Hematopoietic multipotent progenitor cell (in vitro differentiated cells): ENCODE results near the gene ZCCHC7. TPM values are rescaled to one million over a fixed set of nuclear protein-coding genes. Genes with fewer than 3 reads are reported as not detected.
"Not testable (repeated sequence)": the region's sequence is repeated elsewhere in the genome, so short reads cannot be mapped to it uniquely, and the experiment has no call there.

Experiments used
- DNase-seq, 3 donors: peaks; one replicate each; pipeline ENCODE4 v3.0.0-alpha.2; 2011 to 2015; ENCODE audit warnings: low read depth in 2 of 3, low spot score in 2 of 3
- total RNA-seq: library from RNA; depleted of rRNA; stranded (reverse); fragments of >200 nt; gene quantifications from one replicate; pipeline ENCODE4 v1.2.3, GENCODE V29; 2012

ZCCHC7 gene
- total RNA-seq, 1 donor: 20.2 TPM

DNA sequence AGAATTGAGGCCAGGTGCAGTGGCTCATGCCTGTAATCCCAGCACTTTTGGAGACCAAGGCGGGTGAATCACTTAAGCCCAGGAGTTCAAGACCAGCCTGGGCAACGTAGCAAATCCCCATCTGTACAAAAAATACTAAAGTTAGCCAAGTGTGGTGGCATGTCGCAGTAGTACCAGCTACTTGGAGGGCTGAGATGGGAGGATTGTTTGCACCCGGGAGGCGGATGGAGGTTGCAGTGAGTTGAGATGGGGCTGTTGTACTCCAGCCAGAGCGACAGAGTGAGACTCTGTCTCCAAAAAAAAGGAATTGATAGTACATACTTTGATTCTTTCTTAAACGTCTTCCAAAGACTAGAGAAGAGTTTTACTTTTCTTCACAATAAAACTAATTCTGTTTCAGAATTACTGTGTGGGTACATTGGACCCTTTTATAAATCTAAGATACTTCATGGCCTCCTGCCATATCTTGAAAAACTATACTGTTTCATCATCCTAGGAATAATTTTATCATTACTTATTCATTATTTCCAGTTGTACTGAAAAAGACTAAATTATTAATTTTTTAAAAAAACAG lies 170.1 kb downstream of the ZCCHC7 start:
- no peak for DNase-seq

DNA sequence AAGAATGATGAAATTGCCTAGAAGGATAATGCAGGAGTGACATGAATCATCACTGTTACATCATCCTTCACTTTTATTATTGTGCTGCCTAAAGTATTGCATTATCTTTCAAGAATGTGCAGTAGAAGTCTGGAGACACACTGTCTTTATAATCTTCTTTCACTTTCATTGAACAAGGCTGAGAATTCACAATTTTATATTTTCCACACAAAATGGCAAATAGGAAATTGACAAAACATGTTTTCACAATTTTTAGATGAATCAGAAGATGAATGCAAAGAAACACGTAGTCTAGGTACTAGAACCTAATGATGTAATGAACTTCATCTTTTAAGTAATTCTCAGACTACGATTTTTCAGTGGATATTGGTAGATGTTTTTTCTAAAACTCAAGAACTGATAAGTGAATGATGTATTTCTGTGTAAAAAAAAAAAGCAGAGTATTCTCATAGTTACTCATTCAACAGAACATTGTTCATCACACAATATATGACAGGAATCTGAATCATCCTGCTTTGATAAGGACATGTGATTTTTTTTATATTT lies 170.6 kb downstream of the ZCCHC7 start:
- DNase-seq: no peak

DNA sequence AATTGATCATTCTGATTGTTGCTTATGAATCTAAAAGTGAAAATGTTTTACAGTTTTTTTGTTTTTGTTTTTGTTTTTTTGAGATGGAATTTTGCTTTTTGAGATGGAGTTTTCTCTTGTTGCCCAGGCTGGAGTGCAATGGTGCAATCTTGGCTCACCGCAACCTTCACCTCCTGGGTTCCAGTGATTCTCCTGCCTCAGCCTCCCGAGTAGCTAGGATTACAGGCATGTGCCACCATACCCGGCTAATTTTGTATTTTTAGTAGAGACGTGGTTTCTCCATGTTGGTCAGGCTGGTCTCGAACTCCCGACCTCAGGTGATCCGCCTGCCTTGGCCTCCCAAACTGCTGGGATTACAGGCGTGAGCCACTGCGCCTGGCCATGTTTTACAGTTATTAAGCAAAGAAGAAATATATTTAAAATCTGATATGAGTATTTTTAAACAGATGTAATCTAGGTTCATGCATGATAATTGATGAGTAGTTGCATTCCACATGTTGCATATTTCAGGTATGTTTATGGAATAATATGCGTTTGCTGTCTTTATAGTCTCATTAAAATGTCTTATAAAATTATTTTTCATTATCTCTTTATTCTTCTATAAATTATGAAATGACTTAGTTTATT lies 171.4 kb downstream of the ZCCHC7 start:
- DNase-seq: not testable (repeated sequence)

DNA sequence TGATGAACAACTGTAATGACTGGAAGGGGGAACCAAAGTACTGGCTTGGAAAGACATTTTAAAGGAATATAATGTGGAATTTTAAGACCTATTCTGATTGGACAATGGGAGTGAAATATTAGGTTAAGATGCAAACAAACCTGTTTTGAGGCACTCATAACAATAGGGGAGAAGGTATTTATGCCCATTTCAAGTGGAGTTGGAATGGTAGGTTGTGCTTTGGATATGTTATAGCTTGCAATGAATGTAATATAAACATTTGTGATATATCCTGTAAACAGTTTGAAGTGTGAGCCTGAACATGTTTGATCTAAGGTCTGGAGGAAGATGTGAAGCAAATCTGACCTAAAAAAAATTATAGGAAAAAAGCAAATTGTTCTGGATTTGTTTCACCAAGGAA lies 172.5 kb downstream of the ZCCHC7 start:
- no peak for DNase-seq

DNA sequence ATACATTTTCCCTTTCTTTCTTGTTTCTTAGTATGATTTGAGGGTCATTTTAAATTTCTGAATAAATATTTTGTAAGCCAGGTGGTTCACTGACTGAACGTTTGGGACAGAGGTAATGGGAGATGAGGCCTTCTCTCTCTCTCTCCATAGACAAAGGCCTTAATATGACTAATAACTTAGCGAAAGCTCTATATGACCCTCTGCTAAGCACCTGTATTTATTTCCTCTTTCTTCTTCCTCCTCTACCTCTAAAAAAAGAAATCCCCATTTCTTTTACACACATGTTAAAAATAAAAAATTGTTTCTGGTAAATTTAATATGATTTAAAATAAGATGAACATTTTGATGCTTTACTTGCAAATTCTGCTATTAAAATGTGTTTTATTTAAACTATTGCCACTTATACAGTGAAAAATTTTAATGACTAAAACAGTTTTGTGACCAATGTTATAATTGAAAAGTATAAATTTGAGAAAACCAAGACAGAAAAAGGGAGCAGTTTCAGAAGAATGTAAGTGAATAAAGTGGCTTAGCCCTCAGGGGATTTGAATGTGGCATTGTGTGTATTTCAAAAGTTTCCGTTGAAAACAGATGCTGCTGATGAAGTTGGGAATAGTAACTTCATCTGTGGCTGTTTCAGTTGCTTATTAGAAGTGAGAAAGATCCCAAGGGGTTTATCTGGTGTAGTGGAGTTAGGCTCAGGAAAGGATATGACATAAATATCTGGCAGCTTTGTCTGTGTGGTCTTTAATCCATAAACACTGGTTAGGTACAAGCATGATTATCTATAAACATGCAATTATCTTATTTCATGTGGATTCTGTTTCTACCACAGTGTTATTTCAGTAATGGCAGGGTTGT lies 173.5 kb downstream of the ZCCHC7 start:
- peak in 1 of 3 donors; percentile 7 for DNase-seq

DNA sequence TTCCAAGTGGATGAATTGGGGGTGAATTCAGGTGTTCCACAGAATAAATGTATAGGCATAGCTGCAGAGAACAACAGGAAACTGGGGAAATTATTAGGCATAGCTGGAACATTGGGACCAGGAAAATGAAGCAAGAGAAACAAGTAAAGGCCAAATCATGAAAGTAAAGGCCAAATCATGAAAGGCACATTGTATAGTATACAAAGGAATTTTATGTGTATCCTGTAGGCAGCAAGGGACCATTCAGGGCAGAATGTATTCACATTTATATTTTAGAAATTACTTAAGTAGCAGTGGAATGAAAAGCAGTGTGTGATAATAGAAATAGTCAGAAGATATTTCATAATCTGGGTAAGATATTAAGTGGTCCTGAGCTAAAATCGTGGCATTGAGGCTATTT lies 174.8 kb downstream of the ZCCHC7 start:
- DNase-seq: no peak

DNA sequence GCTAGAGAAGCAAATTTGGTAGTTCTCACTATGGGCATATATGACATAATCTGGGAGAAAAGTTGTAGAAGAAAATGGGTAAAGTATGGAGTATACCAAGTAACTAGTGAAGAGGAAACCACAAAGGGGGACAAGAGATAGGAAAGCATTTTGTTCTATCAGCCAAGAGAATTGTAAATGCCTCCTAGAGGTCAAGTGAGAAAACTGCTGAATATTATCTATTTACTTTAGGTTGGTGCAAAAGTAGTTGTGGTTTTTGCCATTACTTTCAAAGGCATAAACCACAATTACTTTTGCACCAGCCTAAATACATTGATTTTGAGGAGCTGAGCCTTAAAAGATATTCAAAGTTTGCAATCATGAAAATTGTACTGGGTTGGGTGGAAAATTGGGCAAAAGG lies 175.4 kb downstream of the ZCCHC7 start:
- DNase-seq: peak in 1 of 3 donors; percentile 21

DNA sequence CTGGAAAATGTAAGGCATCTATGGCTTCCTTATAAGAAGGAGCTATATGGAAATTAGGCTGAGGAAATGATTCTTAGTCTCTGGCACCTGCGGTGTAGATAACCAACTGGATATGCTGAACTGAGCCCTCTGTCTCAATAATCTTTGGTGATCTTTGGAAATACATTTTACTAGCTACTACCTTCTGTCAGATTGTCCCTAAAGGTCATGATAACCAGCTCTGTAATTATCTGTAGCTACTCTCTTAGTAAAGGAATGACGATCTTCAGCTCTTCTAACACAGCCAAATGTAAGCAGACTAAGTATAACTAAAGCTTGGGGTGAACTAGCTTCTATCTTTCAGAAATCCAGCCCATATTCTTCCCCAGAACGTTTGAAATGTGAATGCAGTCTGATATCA lies 177.2 kb downstream of the ZCCHC7 start:
- no peak for DNase-seq

DNA sequence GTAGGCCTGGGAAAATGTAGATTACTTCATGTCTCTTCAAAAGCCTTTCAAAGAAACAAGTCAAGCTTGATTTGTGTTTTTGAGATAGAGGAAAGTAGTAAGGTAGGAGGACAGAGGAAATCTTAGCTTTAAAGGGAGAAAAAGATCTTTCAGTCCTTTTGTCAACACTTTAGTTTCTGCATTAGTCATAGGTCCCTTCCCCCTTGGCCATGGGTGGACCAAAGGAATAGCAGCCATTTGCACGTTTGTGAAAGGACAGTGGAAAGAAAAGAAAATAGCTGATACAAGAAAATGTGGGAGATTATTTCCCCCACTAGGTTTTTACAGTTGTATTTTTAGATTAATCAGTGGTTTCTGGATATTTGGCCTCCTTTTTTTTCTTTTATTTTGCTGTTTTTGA lies 180.2 kb downstream of the ZCCHC7 start:
- no peak for DNase-seq

DNA sequence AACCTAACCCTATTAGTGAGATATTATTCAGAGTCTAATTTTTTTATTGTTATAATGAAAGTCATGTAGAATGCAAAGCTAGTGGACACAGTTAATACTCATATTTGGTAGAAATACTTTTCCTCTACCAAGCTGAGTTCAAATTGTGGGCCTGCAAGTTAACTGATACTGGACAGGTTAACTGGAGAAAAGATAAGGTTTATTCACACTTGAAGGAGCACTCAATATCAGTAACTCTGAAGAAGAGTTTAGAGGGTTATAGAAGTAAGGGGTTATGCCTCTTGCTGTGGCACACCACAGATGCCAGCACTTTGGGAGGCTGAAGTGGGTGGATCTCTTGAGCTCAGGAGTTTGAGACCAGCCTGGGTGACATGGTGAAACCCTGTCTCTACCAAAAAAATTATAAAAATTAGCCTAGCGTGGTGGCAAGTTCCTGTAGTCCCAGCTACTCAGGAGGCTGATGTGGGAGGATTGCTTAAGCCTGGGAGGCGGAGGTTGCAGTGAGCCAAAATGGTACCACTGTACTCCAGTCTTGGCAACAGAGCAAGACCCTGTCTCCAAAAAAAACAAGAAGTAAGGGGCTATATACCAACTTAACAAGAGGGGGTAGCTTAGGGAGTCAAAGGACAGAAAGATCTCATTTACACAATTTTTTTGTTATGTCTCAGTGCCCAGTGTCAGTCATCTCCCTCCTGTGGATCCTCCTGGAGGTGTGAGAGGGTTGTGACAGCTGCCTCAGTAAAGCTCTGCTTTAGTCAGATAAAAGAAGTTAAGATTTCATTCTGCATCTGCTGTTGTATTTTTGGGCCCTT lies 180.9 kb downstream of the ZCCHC7 start:
- peak in 1 of 3 donors; percentile 9 for DNase-seq

DNA sequence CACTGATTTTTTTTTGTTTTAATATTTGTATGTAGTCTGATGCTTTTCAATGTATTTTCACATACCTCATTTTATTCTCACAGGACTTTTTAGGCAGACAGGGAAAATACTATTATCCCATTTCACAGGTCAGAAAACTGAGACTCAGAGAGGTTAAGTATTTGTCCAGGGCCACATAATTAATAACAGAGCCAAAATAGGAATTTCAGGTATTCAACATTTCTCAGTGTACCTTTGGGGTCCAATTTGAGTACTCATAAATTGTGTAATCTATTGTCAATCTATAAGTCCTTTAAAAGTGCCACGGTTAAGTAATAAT lies 181.4 kb downstream of the ZCCHC7 start:
- DNase-seq: no peak

DNA sequence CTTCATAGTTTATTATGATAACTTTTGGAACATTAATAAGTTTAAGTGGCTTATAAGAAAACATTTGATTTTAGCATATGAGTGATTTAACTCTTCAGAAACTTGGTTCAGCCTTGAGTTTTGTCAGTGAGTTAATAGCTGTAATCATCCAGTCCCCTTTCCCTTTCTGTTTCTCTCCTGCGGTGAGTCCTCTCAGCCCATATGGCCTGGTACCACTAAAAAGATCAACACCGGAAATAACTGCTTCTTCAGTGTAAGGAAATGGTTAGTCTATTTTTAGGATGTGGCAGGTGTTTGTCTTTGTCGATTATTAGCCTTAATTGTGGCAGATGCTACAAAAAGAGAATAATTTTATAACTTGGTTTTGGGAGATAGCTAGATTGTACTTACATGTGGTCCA lies 181.9 kb downstream of the ZCCHC7 start:
- peak in 2 of 3 donors; percentile 43 to 79 for DNase-seq

DNA sequence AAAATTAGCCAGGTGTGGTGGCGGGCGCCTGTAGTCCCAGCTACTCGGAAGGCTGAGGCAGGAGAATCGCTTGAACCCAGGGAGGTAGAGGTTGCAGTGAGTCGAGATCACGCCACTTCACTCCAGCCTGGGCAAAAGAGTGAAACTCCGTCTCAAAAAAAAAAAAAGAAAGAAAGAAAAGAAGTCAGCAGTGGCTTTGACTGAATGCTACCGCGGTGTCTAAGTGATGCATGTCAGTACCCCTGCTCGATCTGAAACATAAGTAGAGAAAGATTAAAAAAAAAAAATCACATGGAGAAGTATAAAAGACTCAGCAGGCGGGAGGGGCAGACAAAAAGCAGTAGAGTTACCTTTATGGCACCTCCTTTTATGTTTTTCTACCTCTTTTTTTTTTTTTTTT lies 182.9 kb downstream of the ZCCHC7 start:
- DNase-seq: not testable (repeated sequence)

DNA sequence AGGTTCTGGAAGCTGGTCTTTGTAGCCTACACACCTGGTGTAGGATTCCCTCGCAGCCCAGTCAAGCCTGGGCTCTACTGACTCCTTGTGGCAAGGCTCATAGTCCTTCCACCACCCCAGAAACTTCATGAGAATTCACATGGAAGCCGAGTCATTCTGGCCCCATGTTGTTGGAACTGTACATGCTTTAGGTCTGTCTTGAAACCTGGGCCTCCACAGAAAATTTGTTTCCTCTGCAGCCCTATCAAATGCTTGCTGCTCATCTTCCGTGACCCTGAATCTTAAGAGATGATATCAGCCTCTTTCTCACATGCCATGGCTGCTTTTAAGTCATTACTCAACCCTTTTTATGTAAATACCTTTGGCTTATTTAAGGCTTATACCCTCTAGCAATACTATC lies 188.8 kb downstream of the ZCCHC7 start:
- DNase-seq: peak in 1 of 3 donors; percentile 29

DNA sequence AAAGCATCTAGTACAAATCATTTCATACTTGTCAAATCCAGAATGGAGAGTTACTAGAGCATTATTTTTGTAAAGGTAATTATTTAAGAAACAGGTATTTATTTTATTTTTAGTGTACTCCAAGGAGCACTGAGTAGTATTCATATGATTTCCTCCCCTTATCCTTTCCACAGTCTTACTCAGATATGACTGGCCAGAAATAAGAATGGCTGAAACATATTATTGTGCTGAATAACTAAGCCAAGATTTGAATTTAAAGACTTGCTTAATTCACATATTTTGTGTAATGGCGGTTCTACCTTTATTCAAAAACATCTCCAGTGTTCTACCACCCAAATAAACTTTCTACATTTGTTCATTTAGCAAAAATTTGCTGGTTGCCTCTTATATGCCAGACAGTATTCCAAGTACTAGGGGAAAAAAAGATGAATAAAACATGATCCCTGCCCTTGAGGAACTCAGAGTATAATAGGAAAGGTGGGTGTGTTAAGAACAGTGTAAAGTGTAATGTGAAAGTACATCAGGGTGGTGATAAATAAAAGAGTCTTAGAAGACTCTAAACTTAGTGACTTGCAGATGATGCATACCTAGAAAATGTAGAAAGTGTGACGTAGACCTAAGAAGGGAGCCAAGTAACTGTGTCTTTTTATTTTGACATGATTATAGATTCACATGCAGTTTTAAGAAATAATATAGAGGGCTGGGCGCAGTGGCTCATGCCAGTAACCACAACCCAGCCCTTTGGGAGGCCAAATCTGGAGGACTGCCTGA lies 191.7 kb downstream of the ZCCHC7 start:
- DNase-seq: no peak

DNA sequence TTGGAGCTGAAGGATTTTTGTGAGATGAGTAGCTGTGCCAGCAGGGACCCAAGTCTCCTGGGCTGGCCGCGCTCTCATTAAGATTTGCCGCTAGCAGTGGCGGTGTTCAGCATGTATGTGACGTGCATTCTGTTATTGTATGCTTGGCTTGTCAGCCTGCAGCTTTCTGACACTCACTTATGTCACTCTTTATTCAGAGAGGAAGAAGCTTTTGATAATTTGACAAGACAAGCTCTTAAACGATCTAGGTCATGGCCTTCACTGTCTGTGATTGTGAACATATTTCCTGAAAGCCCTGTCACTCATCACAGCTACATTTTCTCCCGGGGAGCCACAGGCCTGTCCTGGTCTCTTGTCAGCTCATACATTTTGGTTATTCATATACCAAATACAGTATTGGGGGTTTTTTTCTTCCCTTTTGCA lies 203.9 kb downstream of the ZCCHC7 start:
- no peak for DNase-seq

DNA sequence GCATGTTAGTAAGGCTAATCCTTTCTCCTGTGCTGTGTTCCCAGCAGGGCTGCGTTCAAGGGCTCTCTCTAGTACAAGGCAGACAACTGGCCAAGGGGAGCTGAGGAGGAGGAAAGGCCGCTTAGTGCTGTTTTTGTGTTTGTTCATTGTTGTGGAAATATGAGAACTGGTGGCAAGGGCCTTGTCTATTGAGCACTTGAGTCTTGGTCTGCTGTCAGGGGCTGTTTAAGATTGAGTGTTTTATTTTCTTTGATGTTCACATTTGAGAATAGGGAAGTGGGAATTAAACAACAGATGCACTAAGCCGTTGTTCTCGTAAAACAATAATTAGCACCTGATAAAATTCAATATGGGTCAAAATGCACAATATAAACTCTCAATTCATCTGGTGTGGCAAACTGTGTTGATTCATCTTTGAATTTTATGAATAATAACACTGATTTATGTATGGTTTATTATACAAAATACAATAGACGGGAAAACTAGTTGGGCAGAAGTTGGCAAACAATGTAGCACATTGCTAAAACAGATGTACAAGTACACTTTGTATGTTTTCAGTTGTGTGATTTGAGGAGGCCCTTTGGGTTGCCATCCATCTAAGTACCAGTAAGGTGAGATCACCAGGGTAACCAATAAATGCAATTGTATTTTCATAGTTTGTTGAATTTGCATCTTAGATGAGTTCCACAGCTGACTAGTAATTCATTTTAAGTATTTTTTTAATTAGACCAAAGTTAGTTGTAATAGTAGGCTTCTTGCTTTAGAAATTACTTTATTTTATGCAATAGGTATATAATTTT lies 204.5 kb downstream of the ZCCHC7 start:
- DNase-seq: peak in 1 of 3 donors; percentile 10

DNA sequence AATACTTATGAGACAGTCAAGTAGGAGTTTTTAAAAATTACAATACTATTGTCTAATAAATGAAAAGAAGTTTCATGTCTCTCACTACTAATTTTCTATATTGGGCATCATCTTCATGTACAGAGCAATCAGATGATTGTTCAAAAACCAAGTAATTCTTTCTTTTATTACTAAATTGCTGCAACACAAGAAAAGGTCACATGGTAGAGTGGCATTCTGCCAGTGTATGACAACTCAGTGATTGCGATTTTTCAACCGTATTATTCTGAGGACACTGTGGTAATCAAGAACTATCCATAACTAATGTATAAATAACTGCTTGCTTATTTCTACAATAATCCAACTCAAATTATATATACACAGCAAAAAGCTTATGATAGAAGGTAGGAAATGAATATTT lies 205.4 kb downstream of the ZCCHC7 start:
- no peak for DNase-seq

DNA sequence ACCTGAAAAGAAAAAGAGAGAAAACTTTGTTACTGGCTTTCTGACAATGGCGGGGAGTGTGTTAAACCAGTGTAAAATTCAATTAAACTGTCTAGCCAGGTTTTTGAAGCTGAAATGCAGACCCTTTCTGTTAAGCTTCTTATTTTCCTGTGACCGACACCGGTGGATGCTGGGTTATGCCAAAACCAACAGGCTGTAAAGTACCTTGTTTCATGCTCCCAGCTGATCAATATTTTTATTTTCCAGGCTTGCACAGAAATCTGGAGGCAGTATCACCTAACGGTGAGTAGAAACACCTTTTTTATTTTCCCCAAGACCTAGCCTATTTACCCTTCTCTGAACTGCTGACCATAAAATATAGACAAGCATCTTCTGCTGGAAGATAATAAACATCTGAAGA lies 207.2 kb downstream of the ZCCHC7 start:
- no peak for DNase-seq
